ENCODE results near the gene CUX1. TPM values are rescaled to one million over a fixed set of nuclear protein-coding genes. Genes with fewer than 3 reads are reported as not detected.

The CUX1 gene
- total RNA-seq, 1 experiment from 2014 or later, result 39.6 TPM

DNA sequence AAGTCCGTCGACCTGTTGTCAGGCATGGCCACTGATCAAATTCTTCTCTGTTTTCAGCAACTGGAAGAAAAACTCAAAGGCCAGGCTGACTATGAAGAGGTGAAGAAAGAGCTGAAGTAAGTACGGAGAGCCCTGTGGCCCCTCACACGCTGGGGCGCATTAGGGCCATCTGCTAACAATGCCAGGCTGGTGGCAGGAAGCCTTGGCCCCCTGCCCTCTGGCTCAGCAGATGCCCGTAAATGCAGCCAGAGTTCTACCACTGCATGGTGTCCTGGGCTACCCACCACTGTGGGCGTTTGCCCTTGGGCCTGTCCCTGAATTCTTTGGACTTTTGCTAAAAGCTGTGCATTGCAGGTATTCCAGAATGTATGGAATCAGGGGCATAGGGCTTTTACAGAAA is 372.3 kb downstream of the CUX1 start:
- no peak for TF ChIP-seq EZH2phosphoT487 (IDR thresholded peaks at IDR 0.05; ENCODE audit: borderline replicate concordance, low read length)
- TF ChIP-seq, protein P1, sequence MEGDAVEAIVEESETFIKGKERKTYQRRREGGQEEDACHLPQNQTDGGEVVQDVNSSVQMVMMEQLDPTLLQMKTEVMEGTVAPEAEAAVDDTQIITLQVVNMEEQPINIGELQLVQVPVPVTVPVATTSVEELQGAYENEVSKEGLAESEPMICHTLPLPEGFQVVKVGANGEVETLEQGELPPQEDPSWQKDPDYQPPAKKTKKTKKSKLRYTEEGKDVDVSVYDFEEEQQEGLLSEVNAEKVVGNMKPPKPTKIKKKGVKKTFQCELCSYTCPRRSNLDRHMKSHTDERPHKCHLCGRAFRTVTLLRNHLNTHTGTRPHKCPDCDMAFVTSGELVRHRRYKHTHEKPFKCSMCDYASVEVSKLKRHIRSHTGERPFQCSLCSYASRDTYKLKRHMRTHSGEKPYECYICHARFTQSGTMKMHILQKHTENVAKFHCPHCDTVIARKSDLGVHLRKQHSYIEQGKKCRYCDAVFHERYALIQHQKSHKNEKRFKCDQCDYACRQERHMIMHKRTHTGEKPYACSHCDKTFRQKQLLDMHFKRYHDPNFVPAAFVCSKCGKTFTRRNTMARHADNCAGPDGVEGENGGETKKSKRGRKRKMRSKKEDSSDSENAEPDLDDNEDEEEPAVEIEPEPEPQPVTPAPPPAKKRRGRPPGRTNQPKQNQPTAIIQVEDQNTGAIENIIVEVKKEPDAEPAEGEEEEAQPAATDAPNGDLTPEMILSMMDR (conservative IDR thresholded peaks at IDR 0.05; ENCODE audit: low read depth, low read length), result no peak
- TF ChIP-seq EZH2 (IDR thresholded peaks at IDR 0.05; ENCODE audit: low read length, unreplicated experiment), result no peak
- POLR2A ChIA-PET (ENCODE audit: unreplicated experiment), result no interaction called here
- H3K27ac ChIP-seq (ENCODE audit: low read length), result no peak overlapping the region
- H3K4me3 ChIP-seq (ENCODE audit: low read length), result no peak overlapping the region
- no peaks in the 10 kb centered on the region for H3K27me3 ChIP-seq (ENCODE audit: low read length)
- H4K20me1 ChIP-seq (ENCODE audit: low read length), result no peaks in the 10 kb centered on the region
- BruUV-seq (replicated peaks), result no TSS peak
- H3F3A ChIP-seq (ENCODE audit: low read length, unreplicated experiment), result no peaks in the 10 kb centered on the region
- no peaks in the 10 kb centered on the region for H3K9me3 ChIP-seq (ENCODE audit: low read length)
- intact Hi-C loops (cut with micrococcal nuclease), result no loop called here
- no peaks in the 10 kb centered on the region for H3K9me2 ChIP-seq (replicated peaks; ENCODE audit: low read length)
- H3K9ac ChIP-seq (ENCODE audit: low read length), result no peak overlapping the region
- no peak overlapping the region for H2AFZ ChIP-seq (ENCODE audit: low read length)
- no peaks in the 10 kb centered on the region for H3K4me1 ChIP-seq (ENCODE audit: insufficient read depth, low read length)
- CTCF ChIA-PET, result no interaction called here
- ATAC-seq, result no peak
- H3K4me2 ChIP-seq (ENCODE audit: low read length), result no peak overlapping the region
- H3K79me2 ChIP-seq (ENCODE audit: low read length), result no peaks in the 10 kb centered on the region
- no peaks in the 10 kb centered on the region for H3K36me3 ChIP-seq (ENCODE audit: low read depth, low read length)
- no peak for DNase-seq

DNA sequence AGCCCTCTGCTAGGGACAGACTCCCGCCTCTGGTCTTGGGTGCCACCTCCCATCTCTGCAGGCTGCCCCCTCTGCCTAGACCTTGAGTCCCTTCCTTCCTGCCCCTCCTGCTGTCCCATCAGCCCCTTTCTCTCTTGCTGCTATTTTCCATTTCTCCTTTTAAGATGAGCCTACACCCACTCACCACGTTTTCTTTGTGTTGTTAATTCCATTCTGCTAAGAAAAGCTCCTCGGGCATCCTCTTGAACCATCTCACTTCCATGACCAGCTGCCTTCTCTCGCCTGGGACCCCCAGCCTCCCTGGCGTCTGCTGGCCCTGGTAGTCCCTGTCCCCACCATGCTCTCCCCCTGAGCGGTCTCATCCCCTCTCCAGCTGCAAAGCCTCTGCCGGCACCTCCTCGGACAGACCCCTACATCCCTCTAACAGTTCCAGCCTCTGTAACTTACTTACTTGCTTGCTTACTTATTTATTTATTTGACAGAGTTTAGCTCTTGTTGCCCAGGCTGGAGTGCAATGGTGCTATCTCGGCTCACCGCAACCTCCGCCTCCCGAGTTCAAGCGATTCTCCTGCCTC is 373.4 kb downstream of the CUX1 start:
- no peaks in the 10 kb centered on the region for H3K4me1 ChIP-seq (ENCODE audit: insufficient read depth, low read length)
- H3K79me2 ChIP-seq (ENCODE audit: low read length), result no peaks in the 10 kb centered on the region
- H2AFZ ChIP-seq (ENCODE audit: low read length), result no peak overlapping the region
- POLR2A ChIA-PET (ENCODE audit: unreplicated experiment), result no interaction called here
- H3K9me3 ChIP-seq (ENCODE audit: low read length), result no peaks in the 10 kb centered on the region
- H3K4me2 ChIP-seq (ENCODE audit: low read length), result no peak overlapping the region
- H4K20me1 ChIP-seq (ENCODE audit: low read length), result no peaks in the 10 kb centered on the region
- no peak for ATAC-seq
- H3K27ac ChIP-seq (ENCODE audit: low read length), result no peak overlapping the region
- BruUV-seq (replicated peaks), result no TSS peak
- no peaks in the 10 kb centered on the region for H3K9me2 ChIP-seq (replicated peaks; ENCODE audit: low read length)
- no peak for DNase-seq
- no peak overlapping the region for H3K9ac ChIP-seq (ENCODE audit: low read length)
- intact Hi-C loops (cut with micrococcal nuclease), result no loop called here
- CTCF ChIA-PET, result no interaction called here
- no peaks in the 10 kb centered on the region for H3F3A ChIP-seq (ENCODE audit: low read length, unreplicated experiment)
- no peaks in the 10 kb centered on the region for H3K27me3 ChIP-seq (ENCODE audit: low read length)
- no peaks in the 10 kb centered on the region for H3K36me3 ChIP-seq (ENCODE audit: low read depth, low read length)
- no peak overlapping the region for H3K4me3 ChIP-seq (ENCODE audit: low read length)
- TF ChIP-seq EZH2 (IDR thresholded peaks at IDR 0.05; ENCODE audit: low read length, unreplicated experiment) (no peak), EZH2phosphoT487 (IDR thresholded peaks at IDR 0.05; ENCODE audit: borderline replicate concordance, low read length) (no peak)
- TF ChIP-seq, protein P1 (conservative IDR thresholded peaks at IDR 0.05; ENCODE audit: low read depth, low read length), result no peak

DNA sequence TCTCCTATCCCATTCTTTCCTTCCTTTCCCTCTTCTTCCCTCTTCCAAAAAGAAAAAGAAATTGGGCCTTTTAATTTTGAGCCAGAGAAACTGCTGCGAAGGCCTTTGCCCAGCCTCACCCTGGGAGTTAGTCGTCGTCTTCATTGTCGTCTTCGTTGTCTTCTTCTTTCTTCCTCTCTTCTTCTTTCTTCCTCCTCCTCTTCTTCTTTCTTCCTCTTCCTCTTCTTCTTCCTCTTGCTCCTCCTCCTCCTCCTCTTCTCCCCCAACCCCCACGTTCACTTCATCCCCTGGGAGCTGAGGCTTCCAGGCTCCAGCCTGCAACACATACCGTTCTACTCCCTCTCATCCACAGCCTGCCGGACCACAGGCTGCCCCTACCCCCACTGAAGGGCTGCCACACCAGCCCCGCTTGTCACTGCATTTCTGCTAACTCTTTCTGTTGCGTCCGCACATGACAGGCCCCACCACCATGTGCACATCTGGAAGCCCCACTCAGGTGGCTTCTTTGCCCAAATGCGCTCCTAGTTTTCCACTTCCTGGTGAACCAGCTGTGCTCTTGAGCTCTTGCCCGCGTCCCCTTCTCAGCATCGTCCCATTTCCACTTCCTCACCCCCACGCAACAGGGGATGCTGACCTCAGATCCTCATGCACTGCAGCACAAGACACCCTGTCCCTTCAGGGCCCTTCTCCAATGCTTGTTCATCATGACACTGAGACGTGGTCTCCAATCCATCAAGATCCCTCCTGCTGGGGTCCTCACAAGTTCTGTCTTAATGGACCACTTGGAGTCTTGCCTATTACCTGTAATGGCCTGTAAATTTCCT is 374.3 kb downstream of the CUX1 start:
- Histone ChIP-seq H2AFZ (ENCODE audit: low read length) (no peak overlapping the region), H4K20me1 (ENCODE audit: low read length) (no peaks in the 10 kb centered on the region), H3F3A (ENCODE audit: low read length, unreplicated experiment) (no peaks in the 10 kb centered on the region), H3K9ac (ENCODE audit: low read length) (no peak overlapping the region), H3K4me1 (ENCODE audit: insufficient read depth, low read length) (no peaks in the 10 kb centered on the region), H3K79me2 (ENCODE audit: low read length) (no peaks in the 10 kb centered on the region), H3K9me3 (ENCODE audit: low read length) (no peaks in the 10 kb centered on the region), H3K27me3 (ENCODE audit: low read length) (no peaks in the 10 kb centered on the region), H3K27ac (ENCODE audit: low read length) (no peak overlapping the region), H3K4me3 (ENCODE audit: low read length) (no peak overlapping the region), H3K4me2 (ENCODE audit: low read length) (no peak overlapping the region), H3K9me2 (replicated peaks; ENCODE audit: low read length) (no peaks in the 10 kb centered on the region), H3K36me3 (ENCODE audit: low read depth, low read length) (peaks cover 2% of the 10 kb centered on the region; the same call in 1 of the 2 replicates)
- CTCF ChIA-PET, result no interaction called here
- ATAC-seq, result no peak
- BruUV-seq (replicated peaks), result no TSS peak
- POLR2A ChIA-PET (ENCODE audit: unreplicated experiment), result no interaction called here
- no peak for DNase-seq
- intact Hi-C loops (cut with micrococcal nuclease), result no loop called here
- TF ChIP-seq, protein P1 (conservative IDR thresholded peaks at IDR 0.05; ENCODE audit: low read depth, low read length), result no peak
- no peak for TF ChIP-seq EZH2phosphoT487 (IDR thresholded peaks at IDR 0.05; ENCODE audit: borderline replicate concordance, low read length)
- TF ChIP-seq EZH2 (IDR thresholded peaks at IDR 0.05; ENCODE audit: low read length, unreplicated experiment), result no peak
